HG03039 (cell line): ENCODE results near the gene GALM.
"Not testable (repeated sequence)": the region's sequence is repeated elsewhere in the genome, so short reads cannot be mapped to it uniquely, and the experiment has no call there.

Experiments used
- ATAC-seq: cut with Tn5 transposase; IDR thresholded peaks from one replicate; pipeline ENCODE4 v1.9.1; 2021; ENCODE audit warnings: mild to moderate bottlenecking, moderate library complexity; ENCODE audit not compliant: unreplicated experiment

Gene GALM

DNA sequence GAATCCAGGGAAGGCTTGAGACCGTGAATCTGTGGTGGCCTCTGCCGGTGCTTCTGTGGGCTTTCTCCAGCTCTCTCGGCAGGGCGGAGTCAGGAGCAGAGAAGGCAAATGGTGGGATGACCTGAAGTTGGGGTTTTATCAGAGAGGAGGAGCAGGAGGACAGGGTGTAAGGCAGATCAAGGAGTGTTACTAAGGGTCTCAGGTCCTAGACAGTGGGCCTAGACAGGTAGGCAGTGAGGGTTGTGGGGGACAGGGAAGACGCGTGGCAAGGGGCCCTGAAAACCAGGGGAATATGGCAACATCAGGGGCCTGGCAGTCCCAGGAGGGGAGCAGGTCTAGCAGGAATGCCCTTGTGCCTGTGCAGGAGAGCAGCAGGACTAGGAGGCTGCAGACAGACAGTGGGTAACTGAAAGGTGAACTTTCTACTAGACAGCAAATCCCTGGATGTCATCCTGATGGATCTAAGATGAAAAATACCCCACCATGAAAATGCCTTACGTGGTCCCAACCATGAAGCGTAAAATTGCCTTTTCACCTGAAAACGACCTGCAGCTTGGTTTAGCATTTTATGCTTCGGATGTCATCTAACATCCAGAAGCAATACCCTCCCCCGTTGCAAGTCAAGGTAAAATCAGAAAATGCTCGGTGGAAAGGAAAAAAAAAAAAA is 43.1 kb downstream of the GALM start:
- no peak for ATAC-seq

DNA sequence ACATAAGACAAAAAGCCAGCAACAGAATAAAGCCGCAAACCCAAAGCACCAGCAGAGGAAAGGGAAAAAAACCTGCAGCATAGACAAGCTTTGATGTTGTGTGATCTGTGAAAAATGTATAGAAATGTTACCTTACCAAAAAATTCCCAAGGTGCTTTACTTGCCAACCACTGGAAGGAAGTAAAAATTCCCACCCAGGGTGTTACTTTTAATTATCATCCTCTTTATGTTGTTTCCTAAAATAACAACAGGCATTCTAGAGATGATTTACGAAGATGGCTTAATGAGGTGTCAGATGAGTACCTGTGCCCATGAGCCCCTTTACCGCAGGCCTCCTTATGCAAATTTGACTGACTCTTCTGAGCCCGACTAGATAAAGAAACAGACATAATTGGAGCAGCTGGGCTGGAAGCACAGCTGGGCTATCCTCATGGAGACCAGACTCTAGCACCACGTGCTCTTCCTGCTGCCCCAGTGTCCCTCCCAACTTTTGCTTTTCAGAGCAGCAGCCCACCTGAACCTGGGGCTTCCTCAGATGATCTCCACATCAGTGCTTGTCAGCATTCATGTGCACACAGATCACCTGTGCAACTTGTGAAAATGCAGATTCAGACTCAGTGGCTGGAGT is 43.8 kb downstream of the GALM start:
- ATAC-seq = no peak

DNA sequence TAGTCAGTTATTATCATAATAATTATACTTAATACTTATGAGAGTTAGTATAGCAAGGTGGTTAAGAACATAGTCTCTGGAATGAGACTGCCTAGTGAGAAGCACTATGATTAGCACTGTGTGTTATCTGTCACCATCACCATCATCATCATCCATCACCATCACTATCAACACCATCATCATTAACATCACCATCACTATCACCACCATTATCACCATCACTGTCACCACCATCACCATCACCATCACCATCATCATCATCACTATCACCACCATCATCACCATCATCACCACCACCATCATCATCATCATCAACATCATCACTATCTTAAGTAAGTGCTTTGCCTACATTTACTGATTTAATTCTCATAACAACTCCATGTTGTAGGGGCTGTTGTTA is 45.6 kb downstream of the GALM start:
- ATAC-seq = no peak

DNA sequence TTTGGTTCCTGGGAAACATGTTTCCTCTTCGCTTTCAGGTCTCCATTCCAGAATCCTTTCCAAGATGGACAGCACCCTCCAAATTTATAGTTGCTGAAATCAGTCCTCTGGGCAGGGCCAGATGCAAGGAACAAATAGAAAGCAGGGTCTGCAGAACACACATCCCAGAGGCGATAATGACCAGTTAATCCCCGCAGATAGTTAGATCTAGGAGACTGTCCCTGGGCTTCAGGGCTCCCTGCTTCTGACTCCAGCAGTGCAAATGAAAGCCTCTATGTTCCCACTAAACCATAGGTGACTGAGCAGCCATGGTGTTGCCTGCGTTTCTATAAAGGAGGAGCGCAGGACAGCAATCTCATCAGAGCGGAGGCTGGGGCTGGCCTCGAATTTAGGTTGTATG is 46.5 kb downstream of the GALM start:
- no peak for ATAC-seq

DNA sequence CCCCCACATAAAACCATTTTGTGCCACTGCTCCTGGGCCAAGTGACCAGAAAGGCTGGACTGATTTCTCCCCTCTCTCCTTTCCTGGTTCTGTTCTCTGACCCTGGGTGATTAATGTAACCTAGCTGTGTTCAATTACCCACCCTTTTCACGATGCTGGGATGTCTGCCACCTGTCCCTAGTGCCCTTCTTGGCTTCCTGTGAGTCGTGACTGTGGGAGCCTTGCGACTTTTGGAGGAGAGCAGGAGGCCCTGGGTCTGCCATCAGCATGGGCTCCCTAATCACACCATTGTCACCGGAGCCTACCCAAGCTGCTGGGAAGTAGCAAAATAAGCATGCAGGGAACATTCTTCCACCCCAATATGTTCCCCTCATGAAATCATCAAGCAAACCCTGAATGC is 47.0 kb downstream of the GALM start:
- no peak for ATAC-seq

DNA sequence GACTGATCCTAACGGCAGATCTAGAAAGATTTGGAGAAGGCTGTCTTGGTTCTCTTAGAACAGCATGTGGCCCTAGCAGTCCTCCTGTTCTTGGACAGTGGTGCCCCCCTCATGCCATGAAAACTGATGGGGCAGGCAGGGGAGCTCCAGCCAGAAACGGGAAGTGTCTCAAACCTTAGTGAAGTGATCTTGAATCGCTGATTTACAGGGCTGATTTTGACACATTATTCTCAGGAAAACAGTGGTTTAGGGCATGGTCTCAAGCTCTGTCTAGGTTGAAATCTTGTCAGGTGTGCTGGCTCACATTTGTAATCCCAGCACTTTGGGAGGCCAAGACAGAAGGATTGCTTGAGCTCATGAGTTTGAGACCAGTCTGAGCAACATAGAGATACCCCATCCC is 47.4 kb downstream of the GALM start:
- ATAC-seq = no peak

DNA sequence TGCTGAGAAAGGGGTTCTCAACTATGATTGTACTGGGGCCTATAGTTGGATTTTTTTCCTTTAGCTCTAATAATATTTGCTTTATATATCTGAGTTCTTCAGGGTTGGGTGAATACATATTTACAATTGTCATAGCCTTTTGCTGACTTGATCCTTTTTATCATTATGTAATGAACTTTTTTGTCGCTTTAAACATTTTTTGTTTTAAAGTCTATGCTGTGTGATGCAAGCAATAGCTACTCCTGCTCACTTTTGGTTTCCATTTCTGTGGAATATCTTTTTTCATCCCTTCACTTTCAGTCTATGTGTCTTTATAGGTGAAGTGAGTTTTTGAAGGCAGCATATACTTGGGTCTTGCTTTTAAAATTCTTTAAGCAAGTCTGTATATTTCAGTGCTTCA is 49.0 kb downstream of the GALM start:
- ATAC-seq = not testable (repeated sequence)

DNA sequence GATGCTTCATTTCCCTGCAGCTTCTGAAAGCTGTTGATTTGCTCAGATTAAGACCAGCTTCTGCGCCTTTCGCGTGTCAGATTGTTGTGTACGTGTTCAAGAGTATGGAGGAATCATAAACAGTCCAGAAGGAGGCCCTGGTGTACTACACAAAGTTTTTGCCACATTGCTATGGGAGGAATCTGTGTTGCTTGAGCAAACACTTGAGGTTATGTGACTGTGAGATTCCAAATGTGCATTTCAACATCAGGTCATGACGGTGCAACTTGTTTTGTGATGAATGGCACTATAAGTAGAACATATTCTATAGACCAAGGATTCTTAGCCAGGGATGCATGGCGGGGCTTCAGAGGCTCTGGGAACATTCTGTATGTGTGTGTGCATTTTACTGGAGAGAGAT is 50.3 kb downstream of the GALM start:
- no peak for ATAC-seq

DNA sequence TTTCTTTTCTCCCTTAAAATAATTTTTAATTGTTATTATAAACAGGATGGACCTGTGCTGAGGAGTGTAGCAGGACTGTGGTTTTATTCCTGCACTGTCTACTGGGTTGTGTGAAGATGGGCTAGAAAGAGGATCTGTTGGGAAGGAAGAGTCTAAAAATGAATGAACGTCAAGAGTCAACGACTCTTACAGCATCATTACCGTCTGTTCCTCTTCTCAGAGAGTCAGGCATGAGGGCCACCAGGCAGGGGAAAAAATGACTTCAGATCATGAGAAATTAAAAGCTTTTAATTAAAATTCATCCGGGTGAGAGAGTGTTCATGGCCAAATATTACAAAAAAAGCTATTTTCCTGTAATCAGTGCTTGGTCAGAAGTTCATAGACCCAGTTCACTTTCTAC is 52.7 kb downstream of the GALM start:
- ATAC-seq = no peak

DNA sequence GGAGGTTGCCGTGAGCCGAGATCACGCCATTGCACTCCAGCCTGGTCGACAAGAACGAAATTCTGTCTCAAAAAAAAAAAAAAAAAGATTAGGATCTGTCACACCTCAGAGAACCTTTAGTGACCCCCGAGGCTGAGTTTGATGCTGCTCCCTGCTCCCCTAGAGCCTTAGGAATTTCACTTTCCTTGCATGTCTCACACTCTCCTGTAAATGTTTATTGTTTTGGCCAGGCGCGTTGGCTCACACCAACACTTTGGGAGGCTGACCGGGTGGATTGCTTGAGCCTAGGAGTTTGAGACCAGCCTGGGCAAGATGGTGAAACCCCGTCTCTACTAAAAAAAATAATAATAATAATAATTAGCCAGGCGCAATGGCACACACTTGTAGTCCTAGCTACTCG is 53.8 kb downstream of the GALM start:
- ATAC-seq = no peak

DNA sequence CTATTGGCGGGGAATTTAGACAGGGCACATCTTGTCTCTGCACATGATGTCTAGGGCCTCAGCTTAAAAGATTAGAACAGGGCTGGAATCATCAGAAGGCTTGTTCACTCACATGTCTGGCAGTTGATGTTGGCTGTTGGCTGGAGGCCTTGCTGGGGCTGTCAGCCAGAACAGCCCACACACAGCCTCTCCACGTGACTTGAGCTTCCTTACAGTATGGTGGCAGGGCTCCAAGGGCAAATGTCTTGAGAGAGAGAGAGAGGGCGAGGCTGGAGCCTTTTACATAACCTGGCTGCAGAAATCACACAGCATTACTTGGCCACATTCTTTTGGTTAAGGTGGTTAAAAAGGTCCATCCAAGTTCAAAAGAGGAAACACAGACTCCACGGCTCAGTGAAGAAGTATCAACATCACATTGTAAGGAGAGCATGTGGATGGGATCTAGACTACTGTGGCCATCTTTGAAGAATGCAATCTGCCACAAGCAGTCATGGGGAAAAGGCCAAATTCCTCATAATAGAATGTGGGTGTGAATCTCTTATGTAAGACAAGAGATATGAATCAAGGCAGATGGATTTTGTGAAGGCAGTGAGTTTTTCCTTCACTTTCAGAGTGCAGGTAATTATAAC is 54.8 kb downstream of the GALM start:
- ATAC-seq = no peak

DNA sequence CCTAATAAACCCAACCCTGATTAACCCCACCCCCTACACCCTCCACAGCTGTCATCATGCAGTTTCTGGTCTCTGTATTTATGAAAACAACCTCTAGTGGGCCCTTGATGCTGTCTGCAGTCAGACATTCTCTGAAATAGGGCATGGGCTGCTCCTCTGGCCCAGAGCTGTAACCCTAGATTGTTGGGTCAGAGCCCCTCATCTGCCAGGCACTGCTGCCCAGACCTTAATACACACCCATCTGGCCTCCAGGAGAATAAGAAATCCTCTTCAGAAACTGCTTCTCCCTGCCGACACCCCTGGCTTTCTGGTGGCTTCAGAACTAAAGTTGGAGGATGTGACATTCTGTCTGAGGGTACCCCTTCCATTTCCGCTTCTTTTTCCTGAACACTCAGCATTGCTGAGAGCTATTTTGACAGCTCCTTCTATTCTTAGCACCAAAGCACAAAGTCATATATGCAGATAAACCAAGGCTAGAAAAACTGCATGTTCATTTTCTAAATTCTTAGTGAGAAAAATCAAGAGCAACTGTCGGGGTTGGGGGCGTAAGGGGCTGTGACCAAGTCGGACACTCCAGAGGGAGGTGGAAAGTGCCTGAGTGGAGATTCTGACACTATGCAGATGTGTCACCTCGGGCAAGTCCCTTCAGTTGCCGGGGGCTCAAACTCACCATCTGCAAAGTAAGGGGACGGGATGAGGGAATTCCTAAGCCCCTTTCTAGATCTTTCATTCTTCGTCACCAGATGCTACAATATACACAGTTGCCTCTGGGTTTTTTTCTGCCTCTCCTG is 56.6 kb downstream of the GALM start:
- peak; percentile 45 for ATAC-seq

DNA sequence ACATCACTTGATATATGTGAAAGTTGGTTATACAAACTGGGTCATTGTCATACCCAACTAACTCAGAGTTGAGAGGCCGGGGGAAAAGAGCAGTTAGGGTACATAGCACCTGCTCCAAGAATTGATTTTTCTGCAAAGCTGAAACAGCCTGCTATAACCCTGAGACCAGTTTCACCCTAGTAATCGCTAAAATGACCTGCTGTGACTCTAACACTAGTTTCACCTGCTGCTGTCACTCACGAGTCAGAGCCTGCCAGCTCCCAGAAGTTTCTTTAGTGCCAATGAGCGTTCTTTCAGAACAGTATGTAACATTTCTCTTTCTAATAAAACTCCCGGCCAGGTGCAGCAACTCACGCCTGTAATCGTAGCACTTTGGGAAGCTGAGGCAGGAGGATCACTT is 57.3 kb downstream of the GALM start:
- ATAC-seq = peak; percentile 40

DNA sequence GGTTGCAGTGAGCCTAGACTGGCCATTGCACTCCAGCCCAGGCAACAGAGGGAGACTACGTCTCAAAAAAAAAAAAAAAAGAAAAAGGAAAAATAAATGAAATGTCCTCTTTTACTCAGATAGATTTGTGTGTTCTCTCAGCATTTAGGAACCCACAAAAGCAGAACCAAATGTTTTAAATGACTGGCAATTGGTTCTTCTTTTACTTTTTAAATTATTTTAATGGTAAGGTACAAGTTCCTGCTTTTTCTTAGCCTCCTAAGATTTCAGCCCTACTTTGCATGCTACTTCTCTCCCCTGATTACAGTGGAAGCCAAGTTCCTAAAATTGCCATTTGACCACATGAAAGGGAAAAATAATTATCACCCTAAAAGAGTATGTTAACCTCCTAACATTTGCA is 61.7 kb downstream of the GALM start:
- no peak for ATAC-seq

DNA sequence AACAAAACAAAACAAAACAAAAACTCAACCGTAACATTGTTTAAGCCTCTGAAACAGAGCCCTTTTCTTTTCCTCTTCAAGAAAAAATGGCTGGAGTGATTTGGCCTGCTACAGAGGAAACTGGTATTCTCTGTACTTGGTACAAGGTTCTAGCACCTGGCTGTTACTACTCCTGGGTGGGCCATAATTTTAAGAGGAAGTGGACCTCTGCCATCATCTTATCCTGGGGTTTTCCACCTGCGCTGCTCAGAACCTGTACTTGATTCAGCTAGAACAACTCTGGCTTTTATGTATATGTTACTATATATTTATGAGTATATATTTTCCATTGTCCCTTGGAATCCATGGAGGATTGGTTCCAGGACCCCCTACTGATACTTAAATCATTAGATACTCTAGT is 62.8 kb downstream of the GALM start:
- no peak for ATAC-seq

DNA sequence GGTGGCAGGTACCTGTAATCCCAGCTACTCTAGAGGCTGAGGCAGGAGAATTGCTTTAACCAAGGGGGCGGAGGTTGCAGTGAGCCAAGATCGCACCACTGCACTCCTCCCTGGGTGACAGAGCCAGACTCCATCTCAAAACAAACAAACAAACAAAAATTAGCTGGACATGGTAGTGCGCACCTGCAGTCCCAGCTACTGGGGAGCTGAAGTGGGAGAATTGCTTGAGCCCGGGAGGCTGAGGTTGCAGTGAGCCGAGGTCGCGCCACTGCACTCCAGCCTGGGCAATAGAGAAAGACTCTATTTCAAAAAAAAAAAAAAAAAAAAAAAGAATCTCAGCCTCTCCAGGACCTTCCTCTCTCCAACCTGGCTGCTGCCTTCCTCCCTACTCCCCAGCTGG is 65.2 kb downstream of the GALM start:
- no peak for ATAC-seq

DNA sequence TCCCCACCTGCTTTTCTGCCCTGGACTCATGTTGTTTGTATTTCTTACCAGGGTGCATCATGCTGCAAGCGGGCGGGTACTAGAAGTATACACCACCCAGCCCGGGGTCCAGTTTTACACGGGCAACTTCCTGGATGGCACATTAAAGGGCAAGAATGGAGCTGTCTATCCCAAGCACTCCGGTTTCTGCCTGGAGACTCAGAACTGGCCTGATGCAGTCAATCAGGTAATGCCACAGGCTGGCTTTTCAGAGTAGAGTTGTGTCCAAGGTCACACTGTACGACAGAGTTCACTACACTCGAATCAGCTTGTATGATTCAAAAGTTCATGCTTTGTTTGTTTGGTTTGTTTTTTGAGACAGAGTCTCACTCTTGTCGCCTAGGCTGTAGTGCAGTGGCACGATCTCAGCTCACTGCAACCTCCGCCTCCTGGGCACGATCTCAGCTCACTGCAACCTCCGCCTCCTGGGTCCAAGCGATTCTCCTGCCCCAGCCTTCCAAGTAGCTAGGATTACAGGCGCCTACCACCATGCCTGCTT is 65.8 kb downstream of the GALM start:
- no peak for ATAC-seq

DNA sequence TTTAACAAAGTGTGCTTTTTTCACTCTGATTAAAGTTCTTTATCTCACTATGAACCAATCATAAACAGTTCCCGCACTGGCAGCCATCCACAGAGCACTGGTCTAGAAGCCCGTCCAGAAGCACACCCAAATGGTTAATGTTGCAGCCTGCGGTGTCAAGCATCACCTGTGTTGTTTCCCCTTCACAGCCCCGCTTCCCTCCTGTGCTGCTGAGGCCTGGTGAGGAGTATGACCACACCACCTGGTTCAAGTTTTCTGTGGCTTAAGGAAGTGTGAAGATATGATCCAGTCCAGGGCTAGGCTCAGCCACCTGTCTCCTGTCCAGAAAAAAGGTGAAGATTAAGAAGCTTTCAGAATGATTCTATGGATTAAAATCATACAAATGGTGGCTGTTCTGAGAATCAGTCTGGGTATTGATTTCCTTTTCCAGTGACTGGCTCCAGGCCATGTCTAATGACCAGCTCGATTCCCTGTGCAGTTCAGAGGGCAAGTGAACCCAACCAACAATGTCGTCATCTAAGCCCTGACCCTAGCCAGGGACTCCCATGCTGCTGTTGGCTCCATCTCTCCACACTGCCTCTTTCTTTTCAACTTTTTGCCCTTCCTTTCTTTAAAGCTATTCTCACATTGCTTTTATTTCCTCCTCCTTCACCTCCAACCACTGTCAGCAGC is 67.5 kb downstream of the GALM start:
- ATAC-seq = no peak

DNA sequence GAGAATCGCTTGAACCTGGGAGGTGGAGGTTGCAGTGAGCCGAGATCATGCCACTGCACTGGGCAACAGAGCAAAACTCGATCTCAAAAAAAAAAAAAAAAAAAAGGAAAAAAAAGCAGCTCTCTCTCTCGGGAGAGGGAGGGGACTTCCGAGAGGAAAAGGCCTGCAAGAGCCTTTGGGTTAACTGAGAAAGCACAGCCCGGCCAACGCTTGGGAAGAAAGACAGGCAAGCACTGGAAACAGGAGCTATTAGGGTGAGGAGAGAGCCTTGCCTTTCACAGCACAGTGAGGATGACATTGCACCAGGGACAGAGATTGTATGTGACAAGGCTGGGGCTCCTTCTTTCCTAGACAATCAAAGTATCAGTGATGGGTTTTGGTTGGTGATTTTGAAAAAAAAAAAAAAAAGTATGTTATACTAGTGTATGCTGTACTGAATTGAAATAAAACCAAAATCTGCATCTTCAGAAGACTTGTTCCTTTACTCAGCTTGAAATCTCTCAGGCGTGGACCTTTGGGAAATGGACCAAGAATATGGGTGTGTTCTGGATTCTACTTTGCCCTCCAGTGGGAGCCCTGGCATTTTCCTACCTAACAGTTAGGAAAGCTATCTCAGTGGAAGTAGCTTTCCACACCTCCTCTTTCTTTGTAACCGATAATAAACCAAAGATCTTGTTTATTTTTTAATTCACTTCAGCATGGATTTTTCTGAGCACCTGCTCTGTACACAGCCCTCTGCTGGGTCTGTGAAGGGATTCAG is 68.6 kb downstream of the GALM start:
- ATAC-seq = no peak

DNA sequence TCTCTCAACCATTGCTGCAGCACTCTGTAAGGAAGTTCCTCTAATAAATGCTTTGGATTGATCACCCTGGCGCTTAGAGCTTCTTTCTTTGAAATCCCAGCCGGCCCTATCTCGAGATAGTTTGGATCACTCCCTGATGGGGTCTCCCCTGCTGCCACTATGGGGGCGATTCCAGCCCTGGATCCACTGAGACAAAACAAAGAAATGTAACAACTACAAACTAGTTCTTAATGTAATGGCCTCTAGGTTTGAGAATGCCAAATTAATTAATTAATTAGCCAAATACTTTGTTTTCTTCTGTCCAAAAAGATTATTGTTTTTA is 70.0 kb downstream of the GALM start:
- ATAC-seq = no peak
